Stimulated activated naive CD8-positive, alpha-beta T cell treated with anti-CD3 and anti-CD28 coated beads, Interleukin-15, Interleukin-2, amounts not matched to agents 100 U/mL and 50 U/mL, for 24 hours (primary cell): ENCODE results near the gene STAT3.
"Not testable (repeated sequence)": the region's sequence is repeated elsewhere in the genome, so short reads cannot be mapped to it uniquely, and the experiment has no call there.

Experiments used
- ATAC-seq: fragments of 150-1000 bp; cut with Tn5 transposase; one replicate; pipeline ENCODE4 v1.10.0; 2021
- DNase-seq: peaks from one replicate; pipeline ENCODE4 v3.0.0; 2021

STAT3 gene

GRCh38 chr17:42409523-42410318 is 21.5 kb upstream of the STAT3 start:
- DNase-seq (no peak), ATAC-seq (no peak)

DNA sequence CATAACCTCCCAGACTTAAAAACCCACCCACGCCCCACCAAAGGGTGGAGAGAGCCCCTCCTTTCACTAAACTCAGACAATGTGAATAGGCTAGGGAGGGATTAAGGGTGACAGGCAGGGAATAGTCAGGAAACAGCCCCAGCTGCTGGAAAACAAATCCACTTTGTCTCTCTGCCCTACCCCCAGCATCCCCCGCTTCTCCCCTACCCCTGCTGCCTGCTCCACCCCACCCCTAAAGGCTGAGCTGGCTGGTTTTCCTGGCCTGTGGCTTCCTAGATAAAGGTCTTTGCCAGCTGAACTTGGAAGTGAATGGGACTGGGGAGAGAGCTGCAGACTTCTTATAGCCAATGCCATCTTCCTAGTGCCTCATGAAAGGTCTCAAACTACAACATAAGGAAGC is 19.8 kb upstream of the STAT3 start:
- no peak for ATAC-seq
- no peak for DNase-seq

DNA sequence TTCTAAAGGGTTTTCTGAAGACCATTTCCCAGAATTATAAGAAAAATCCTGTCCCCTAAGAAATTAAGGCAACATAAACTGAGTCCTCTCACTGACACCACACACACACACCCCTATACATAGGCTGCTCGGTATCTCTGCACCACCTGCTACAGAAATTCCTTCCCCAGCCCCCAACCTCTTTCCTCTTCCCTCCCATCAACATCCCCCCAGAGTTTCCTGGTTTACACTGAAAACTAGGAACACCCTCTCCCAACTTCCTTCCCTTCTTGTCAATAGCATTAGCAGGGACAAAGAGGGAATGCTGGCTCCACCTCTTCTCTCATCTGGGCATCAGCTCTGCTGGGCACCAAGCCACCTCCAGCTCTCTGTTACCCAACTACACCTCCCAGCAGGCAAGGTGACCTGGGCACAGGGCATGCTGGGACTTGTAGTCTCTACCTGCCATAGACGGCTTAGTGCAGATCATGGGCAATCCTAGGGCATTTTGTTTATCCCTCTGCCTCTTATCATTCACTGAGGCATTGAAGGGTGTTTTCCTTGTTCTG is 19.1 kb upstream of the STAT3 start:
- ATAC-seq (peak; percentile 75), DNase-seq (peak; percentile 50)

- no peak for ATAC-seq
- no peak for DNase-seq
These were observed 18.5 kb upstream of the STAT3 start for GRCh38 chr17:42406615-42407288.

DNA sequence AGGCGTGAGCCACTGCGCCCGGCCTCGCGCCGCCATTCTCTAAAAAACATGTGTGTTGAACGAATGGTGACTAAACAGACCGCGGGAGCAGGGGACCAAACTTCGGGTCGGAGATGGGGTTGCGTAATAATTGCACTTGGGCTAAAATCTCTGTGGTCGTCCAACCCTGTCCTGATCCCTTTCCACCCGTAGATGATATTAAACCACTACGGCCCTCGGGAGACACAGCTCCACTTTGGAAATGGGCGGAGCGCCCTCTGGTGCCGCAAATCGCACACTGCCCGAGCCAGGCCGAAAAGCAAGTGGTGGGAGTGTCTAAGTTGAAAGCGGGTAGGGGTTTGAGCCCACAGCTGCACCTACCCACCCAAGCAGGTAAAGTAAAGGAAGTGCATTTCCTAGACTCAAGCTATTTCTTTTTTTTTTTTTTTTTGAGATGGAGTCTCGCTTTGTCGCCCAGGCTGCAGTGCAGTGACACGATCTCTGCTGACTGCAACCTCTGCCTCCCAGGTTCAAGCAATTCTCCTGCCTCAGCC is 17.8 kb upstream of the STAT3 start:
- DNase-seq (peak; percentile 87), ATAC-seq (peak; percentile 67)

GRCh38 chr17:42405076-42405475 is 16.8 kb upstream of the STAT3 start:
- no peak for DNase-seq
- ATAC-seq = no peak

GRCh38 chr17:42404326-42405055 is 16.2 kb upstream of the STAT3 start:
- no peak for ATAC-seq

GRCh38 chr17:42403150-42403549 is 14.9 kb upstream of the STAT3 start:
- peak; percentile 69 for ATAC-seq
- peak; percentile 82 for DNase-seq

More at GRCh38 chr17:42404326-42405055, 16.2 kb upstream of the STAT3 start:
- no peak for DNase-seq

DNA sequence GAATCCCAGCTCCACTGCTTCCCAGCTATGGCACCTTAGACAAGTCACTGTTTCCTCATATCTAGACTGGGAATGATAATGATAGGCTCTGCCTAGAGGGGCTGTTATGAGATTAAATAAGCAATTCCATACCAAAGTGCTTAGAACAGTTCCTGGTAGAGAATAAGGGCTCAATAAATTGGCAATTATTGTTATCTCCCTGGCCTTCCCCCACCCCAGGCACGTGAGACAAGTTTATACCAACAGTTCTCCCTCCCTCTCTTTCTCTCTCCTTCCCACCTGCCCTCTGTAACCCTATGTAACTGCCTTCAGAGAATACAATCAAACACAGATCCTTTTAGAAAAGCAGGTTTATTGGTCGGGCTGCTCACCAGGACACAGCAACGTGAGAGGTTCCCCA is 13.9 kb upstream of the STAT3 start:
- ATAC-seq (no peak), DNase-seq (no peak)

DNA sequence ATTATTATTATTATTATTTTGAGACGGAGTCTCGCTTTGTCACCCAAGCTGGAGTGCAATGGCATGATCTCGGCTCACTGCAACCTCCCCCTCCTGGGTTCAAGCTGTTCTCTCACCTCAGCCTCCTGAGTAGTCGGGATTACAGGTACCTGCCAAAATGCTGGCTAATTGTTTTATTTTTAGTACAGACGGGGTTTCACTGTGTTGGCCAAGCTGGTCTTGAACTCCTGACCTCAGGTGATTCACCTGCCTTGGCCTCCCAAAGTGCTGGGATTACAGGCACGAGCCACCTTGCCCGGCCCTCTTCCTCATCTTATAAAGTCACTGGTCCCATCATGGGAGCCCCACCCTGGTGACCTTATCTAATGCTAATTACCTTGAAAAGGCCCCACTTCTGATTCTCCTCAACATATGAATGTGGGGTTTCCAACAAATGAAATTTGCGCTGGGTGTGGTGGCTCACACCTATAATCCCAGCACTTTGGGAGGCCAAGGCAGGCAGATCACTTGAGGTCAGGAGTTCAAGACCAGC is 12.7 kb upstream of the STAT3 start:
- DNase-seq, ATAC-seq: not testable (repeated sequence)

DNA sequence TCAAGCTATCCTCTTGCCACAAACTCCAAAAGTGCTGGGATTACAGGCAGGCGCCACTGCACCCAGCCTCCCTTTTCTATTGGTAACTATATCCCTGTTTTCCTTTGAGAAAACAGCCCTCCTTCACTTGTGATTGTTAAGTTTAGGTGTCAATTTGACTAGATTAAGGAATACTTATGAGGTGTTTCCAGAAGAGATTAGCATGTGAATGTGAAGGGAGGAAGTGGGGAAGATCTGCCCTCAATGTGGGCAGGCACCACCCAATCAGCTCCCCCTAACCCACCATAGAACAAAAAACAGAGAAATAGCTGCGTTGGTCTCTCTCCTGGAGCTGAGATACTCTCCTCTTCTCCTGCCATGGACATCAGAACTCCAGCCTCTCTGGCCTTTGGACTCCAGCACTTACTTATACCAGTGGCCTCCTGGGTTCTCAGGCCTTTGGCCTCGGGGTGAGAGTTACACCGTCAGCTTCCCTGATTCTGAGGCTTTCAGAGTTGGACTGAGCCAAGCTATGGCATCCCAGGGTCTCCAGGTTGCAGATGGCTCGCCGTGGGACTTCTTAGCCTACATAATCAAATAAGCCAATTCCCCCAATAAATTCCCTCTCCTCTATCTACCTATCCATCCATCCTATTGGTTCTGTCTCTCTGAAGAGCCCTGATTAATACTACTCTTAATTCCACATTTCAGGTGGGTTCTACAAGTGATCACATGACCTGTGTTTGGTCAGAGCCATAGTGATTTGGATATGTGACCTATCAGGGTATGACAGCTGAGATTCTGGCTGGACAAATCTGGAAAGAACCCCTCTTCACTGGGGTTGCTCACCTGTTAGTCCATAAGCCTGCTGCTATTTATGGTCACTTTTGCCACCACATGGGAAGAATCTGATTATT is 12.0 kb upstream of the STAT3 start:
- no peak for DNase-seq
- ATAC-seq = no peak

GRCh38 chr17:42399121-42399520 is 10.9 kb upstream of the STAT3 start:
- DNase-seq (no peak), ATAC-seq (no peak)

GRCh38 chr17:42395601-42396000 is 7.4 kb upstream of the STAT3 start:
- not testable (repeated sequence) for ATAC-seq, DNase-seq

DNA sequence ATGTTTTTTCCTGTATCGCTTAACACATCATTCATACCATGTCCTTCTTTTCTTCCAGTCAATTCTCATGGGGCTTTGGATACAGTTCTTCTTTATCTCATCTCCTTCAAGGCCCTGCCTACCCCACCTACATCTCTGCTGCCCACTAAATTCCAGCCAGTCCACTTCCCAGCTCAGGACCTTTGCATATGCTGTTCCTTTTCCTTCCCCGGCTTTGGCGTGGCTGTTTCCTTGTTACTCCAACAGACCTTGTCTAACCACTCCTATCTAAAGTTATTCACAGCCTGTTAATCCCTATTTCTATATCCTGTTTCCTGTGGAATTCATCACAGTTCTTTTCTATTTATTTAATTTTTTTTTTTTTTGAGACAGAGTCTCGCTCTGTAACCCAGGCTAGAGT is 6.6 kb upstream of the STAT3 start:
- DNase-seq (no peak), ATAC-seq (no peak)

DNA sequence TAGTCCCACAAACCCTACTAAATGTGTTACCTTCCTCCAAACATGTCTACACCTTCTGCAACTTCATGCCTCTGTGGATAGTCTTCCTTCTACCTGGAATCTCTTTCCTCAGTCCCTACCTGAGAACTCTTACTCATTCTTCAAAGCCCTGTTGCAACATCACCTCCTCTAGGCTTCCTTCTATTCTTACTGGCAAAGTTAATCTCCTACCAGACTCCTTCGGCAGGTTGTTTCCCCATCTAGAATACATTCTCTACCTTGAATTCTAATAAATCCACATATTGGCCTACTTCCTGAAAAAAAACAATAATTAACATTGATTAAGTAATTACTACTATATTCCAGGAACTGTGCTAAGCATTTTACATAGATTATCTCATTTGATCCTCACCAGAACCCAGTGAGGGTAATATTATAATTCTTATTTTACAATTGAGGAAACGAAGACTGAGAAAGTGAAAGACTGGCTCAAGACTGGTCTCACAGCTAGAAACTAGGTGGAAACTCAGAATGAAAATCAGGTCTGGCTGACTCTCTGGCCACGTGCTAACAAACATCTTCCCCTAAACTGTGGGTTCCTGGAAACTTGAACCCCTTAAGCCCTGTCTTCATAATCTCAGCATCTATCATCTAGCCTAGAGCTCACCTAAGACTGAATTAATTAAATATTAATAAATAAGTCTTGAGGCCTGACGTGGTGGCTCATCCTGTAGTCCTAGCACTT is 4.6 kb upstream of the STAT3 start:
- ATAC-seq (no peak), DNase-seq (no peak)

DNA sequence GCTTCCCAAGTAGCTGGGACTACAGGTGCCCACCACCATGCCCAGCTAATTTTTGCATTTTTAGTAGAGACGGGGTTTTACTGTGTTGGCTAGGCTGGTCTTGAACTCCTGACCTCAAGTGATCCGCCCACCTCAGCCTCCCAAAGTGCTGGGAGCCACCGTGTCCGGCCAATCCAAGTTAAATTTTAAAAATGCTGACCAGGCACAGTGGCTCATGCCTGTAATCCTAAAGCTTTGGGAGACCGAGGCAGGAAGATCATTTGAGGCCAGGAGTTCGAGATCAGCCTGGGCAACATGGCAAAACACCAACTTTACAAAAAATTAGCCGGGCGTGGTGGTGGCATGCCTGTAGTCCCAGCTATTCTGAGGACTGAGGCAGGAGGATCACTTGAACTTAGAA is 3.2 kb upstream of the STAT3 start:
- DNase-seq, ATAC-seq: not testable (repeated sequence)

DNA sequence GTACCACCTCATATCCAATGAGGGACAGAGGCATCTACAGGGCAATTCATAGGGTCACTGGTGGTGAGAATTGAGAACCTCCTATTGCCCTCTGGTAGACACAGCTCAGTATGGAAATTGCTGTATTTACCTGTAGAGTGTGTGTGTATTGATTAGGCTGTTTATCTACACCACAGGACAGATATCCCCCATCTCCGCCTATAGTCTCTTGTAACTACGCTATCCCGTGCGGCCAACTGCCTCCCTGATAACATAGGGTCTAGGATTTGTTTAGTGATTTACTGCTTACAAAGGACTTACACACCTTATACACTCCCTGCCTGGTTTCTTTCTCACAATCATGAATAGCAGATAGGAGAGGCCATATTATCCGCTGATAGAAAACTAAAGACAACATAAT is 1.7 kb upstream of the STAT3 start:
- no peak for ATAC-seq
- DNase-seq = no peak

DNA sequence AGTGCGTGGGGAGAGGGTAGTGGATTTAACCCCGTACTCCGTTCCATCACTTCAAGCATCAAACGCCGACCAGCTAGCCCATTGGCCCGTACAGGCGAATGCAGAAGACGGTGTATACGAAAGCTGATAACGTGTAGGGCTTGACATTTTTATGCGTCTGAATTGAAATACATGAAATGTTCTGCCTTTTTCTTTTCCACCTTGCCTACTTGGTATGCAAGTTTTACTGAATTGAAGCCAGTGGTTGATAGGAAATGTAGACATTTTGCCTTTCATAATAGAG is 834 bp upstream of the STAT3 start:
- ATAC-seq = peak; percentile 83
- DNase-seq = no peak

DNA sequence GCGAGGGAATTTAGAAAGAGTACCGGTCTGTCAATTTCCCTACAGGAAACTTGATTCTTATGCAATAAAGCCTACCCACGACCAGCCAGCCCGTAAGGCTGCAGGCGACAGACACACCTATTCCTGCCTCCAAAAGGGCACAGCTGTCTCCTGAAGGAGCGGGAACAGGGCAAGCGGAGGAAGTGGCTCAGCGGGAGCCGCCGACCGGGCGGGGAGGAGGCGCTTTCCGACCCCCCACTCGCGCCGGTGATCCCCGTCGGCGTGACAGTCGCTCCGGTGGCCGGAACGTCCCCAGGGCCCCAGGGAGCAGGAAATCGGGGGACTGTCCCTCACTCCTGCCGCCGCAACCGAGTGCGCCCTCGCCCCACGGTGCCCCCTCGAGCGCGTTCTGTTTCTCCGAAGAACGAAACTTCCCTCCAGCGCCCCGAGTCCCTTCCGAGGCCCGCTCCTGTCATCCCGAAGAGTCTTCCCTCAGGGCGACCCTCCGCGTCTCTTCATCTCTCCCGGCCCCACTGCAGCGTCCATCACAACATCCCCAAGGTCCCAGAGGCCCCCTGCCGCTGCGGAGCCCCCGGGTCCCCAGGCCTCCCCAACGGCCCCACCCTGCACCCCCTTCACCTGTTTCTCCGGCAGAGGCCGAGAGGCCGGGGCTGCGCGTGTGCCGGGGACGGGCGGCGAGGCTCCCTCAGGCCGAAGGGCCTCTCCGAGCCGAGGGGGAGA is 421 bp downstream of the STAT3 start:
- DNase-seq (peak; percentile 59), ATAC-seq (no peak)
